ENCODE measurements around the gene ASGR1.

The ASGR1 gene

DNA sequence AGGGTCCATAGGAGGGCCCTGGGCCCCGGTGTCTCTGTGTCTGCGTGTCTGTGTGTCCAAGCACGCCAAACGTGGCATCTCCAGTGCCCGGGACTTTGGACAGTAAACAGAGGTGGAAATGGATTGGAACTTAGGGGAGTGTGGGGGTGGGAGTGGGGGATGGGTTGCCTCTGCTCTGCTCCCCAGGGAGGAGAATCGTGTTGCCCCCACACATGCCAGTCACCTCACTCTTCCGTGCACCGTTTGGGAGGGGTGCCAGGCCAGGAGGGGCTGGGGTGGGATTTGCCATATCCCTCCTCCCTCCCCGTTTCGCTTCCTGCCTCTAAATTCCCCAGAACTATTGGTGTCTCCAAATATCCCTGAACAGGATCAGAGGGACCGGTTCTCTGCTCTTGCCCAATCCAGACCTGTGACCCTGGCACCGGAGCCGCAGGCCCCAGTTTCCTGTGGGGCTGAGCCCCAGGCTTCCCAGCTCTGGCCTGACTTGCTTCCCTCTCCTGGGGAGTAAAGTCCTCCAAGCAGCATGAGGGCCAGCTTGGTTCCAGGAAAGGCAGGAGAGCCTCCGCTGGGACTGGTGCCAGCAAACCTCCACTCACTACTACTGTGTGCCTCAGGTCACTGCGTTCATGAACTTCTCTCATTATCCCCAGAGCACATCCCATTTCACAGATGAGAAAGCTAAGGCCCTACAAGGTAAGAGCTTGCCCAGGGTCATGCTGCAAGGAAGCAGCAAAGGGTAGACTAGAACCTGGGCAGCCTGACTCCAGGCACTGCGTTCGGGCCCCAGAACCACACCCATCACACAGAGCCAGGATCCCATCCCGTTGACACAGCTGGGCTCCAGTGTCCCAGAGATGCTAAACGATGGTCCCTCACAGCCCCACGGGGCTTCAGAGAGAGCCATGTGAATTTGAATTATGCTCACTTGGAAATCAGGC, at the start of gene ASGR1:
TSS of gene ASGR1 (minus strand) at position 54 of the 938 bp plus-strand sequence. CDS start 807 bp downstream, outside the sequence.
- no peak within 1 kb of the TSS for H3K27ac ChIP-seq (ENCODE audit: low read length)
- peaks cover 3% of the 10 kb centered on the region for H3K4me1 ChIP-seq (ENCODE audit: control insufficient read depth, low read depth, low read length)
- H3K9ac ChIP-seq (ENCODE audit: low read length) = no peak within 1 kb of the TSS
- H3K36me3 ChIP-seq (ENCODE audit: control insufficient read depth, low read depth, low read length) = no peaks in the 10 kb centered on the region
- H3K9me3 ChIP-seq (ENCODE audit: control insufficient read depth, low read depth, low read length) = no peaks in the 10 kb centered on the region
- H3K27me3 ChIP-seq (ENCODE audit: control insufficient read depth, insufficient read depth, low read length) = peaks cover 22% of the 10 kb centered on the region
- peak within 1 kb of the TSS; percentile 79 for H3K4me3 ChIP-seq (ENCODE audit: low read length)

GRCh38 chr17:7228920-7229319, 49.8 kb upstream of the ASGR1 start:
- H3K4me1 ChIP-seq (ENCODE audit: control insufficient read depth, low read depth, low read length) = no peaks in the 10 kb centered on the region
- H3K9me3 ChIP-seq (ENCODE audit: control insufficient read depth, low read depth, low read length) = no peaks in the 10 kb centered on the region
- H3K4me3 ChIP-seq (ENCODE audit: low read length) = no peak overlapping the region
- H3K27me3 ChIP-seq (ENCODE audit: control insufficient read depth, insufficient read depth, low read length) = no peaks in the 10 kb centered on the region
- no peak overlapping the region for H3K9ac ChIP-seq (ENCODE audit: low read length)
- no peak overlapping the region for H3K27ac ChIP-seq (ENCODE audit: low read length)
- H3K36me3 ChIP-seq (ENCODE audit: control insufficient read depth, low read depth, low read length) = peaks cover 55% of the 10 kb centered on the region

- H3K4me3 ChIP-seq (ENCODE audit: low read length) = no peak overlapping the region
- H3K9me3 ChIP-seq (ENCODE audit: control insufficient read depth, low read depth, low read length) = no peaks in the 10 kb centered on the region
- no peak overlapping the region for H3K27ac ChIP-seq (ENCODE audit: low read length)
- H3K36me3 ChIP-seq (ENCODE audit: control insufficient read depth, low read depth, low read length) = peaks cover 74% of the 10 kb centered on the region
- H3K27me3 ChIP-seq (ENCODE audit: control insufficient read depth, insufficient read depth, low read length) = no peaks in the 10 kb centered on the region
- no peaks in the 10 kb centered on the region for H3K4me1 ChIP-seq (ENCODE audit: control insufficient read depth, low read depth, low read length)
- H3K9ac ChIP-seq (ENCODE audit: low read length) = no peak overlapping the region
These were observed 47.8 kb upstream of the ASGR1 start for GRCh38 chr17:7226721-7227710.

- H3K4me3 ChIP-seq (ENCODE audit: low read length) = no peak overlapping the region
- no peak overlapping the region for H3K9ac ChIP-seq (ENCODE audit: low read length)
- H3K27me3 ChIP-seq (ENCODE audit: control insufficient read depth, insufficient read depth, low read length) = no peaks in the 10 kb centered on the region
- peaks cover 74% of the 10 kb centered on the region for H3K36me3 ChIP-seq (ENCODE audit: control insufficient read depth, low read depth, low read length)
- H3K4me1 ChIP-seq (ENCODE audit: control insufficient read depth, low read depth, low read length) = no peaks in the 10 kb centered on the region
- no peak overlapping the region for H3K27ac ChIP-seq (ENCODE audit: low read length)
- H3K9me3 ChIP-seq (ENCODE audit: control insufficient read depth, low read depth, low read length) = no peaks in the 10 kb centered on the region
These were observed 46.7 kb upstream of the ASGR1 start for GRCh38 chr17:7225711-7226331.

DNA sequence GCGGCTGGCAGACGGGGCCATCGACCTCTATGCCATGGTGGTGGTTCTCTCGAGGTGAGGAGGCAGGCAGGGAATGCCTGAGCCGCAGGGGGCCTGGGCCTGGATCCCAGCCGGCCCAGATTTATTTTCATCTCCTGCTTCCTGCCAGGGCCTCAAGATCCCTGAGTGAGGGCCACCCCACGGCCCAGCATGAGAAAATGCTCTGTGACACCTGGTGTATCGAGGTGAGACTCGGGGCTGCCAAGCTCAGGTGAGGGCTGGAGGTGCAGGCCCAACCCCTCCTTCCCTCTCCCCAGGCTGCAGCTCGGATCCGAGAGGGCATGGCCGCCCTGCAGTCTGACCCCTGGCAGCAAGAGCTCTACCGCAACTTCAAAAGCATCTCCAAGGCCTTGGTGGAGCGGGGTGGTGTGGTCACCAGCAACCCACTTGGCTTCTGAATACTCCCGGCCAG, 45.5 kb upstream of the ASGR1 start:
- Histone ChIP-seq H3K9ac (ENCODE audit: low read length) (no peak overlapping the region), H3K27ac (ENCODE audit: low read length) (no peak overlapping the region), H3K4me1 (ENCODE audit: control insufficient read depth, low read depth, low read length) (peaks cover 5% of the 10 kb centered on the region), H3K27me3 (ENCODE audit: control insufficient read depth, insufficient read depth, low read length) (no peaks in the 10 kb centered on the region), H3K9me3 (ENCODE audit: control insufficient read depth, low read depth, low read length) (no peaks in the 10 kb centered on the region), H3K36me3 (ENCODE audit: control insufficient read depth, low read depth, low read length) (peaks cover 68% of the 10 kb centered on the region), H3K4me3 (ENCODE audit: low read length) (no peak overlapping the region)

- Histone ChIP-seq H3K27ac (ENCODE audit: low read length) (no peak overlapping the region), H3K27me3 (ENCODE audit: control insufficient read depth, insufficient read depth, low read length) (no peaks in the 10 kb centered on the region), H3K9me3 (ENCODE audit: control insufficient read depth, low read depth, low read length) (no peaks in the 10 kb centered on the region), H3K4me3 (ENCODE audit: low read length) (no peak overlapping the region), H3K9ac (ENCODE audit: low read length) (no peak overlapping the region), H3K4me1 (ENCODE audit: control insufficient read depth, low read depth, low read length) (peaks cover 9% of the 10 kb centered on the region), H3K36me3 (ENCODE audit: control insufficient read depth, low read depth, low read length) (peaks cover 62% of the 10 kb centered on the region)
These were observed 44.9 kb upstream of the ASGR1 start for GRCh38 chr17:7224110-7224509.

DNA sequence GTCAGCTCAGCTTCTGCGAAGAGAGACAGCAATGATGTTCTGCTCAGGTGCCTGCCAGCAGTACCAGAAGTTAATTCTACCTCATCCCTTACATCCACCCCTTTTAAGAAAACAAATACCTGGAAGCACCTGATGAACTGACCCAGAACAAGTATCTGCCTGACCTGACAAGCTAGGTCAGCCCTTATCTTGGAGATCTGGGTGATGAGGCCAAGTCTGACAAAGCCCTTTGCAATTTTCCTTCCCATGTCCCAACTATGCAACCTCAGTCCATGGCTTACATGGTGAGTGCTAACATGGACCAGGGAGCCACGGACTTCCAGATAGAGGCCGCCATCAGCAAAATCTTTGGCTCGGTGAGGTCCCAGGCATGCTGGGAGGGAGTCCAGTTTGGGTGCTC, 44.2 kb upstream of the ASGR1 start:
- Histone ChIP-seq H3K9me3 (ENCODE audit: control insufficient read depth, low read depth, low read length) (no peaks in the 10 kb centered on the region), H3K4me3 (ENCODE audit: low read length) (no peak overlapping the region), H3K27ac (ENCODE audit: low read length) (no peak overlapping the region), H3K27me3 (ENCODE audit: control insufficient read depth, insufficient read depth, low read length) (no peaks in the 10 kb centered on the region), H3K9ac (ENCODE audit: low read length) (no peak overlapping the region), H3K4me1 (ENCODE audit: control insufficient read depth, low read depth, low read length) (peaks cover 16% of the 10 kb centered on the region), H3K36me3 (ENCODE audit: control insufficient read depth, low read depth, low read length) (peaks cover 55% of the 10 kb centered on the region)

GRCh38 chr17:7222972-7223292, 43.8 kb upstream of the ASGR1 start:
- Histone ChIP-seq H3K4me1 (ENCODE audit: control insufficient read depth, low read depth, low read length) (peaks cover 18% of the 10 kb centered on the region), H3K36me3 (ENCODE audit: control insufficient read depth, low read depth, low read length) (peaks cover 51% of the 10 kb centered on the region), H3K4me3 (ENCODE audit: low read length) (no peak overlapping the region), H3K9me3 (ENCODE audit: control insufficient read depth, low read depth, low read length) (no peaks in the 10 kb centered on the region), H3K27ac (ENCODE audit: low read length) (no peak overlapping the region), H3K27me3 (ENCODE audit: control insufficient read depth, insufficient read depth, low read length) (no peaks in the 10 kb centered on the region), H3K9ac (ENCODE audit: low read length) (no peak overlapping the region)

DNA sequence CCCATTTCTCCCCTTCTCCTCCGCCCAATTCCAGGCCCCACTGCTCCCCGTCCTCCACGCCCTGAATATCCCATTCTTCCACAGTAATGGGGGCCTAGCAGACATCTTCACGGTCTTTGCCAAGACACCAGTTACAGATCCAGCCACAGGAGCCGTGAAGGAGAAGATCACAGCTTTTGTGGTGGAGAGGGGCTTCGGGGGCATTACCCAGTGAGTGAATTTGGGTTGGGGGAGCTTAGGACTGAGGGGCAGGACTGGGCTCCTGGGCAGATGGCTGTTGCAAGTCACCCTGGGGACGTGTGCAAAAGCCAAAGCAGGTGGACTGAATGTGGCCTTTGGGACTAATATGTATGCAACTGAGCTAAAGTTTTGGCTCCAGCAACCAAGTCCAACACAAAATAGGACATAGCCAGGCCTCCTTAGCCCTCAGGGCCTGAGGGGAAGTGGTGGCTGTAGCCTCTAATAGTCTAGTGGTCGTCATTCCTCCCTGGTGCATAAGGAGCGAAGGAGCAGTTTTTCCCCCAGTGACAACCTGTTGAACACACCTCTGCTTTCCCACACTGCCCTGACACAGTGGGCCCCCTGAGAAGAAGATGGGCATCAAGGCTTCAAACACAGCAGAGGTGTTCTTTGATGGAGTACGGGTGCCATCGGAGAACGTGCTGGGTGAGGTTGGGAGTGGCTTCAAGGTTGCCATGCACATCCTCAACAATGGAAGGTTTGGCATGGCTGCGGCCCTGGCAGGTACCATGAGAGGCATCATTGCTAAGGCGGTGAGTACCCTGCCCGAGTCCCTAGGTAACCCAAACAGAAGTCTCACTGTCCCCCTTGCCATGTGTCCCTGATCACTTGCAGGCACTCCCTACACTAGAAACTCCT, 43.2 kb upstream of the ASGR1 start:
- Histone ChIP-seq H3K27ac (ENCODE audit: low read length) (no peak overlapping the region), H3K9ac (ENCODE audit: low read length) (no peak overlapping the region), H3K4me3 (ENCODE audit: low read length) (no peak overlapping the region), H3K9me3 (ENCODE audit: control insufficient read depth, low read depth, low read length) (no peaks in the 10 kb centered on the region), H3K4me1 (ENCODE audit: control insufficient read depth, low read depth, low read length) (peaks cover 22% of the 10 kb centered on the region), H3K36me3 (ENCODE audit: control insufficient read depth, low read depth, low read length) (peaks cover 49% of the 10 kb centered on the region), H3K27me3 (ENCODE audit: control insufficient read depth, insufficient read depth, low read length) (no peaks in the 10 kb centered on the region)

- no peak overlapping the region for H3K9ac ChIP-seq (ENCODE audit: low read length)
- no peaks in the 10 kb centered on the region for H3K9me3 ChIP-seq (ENCODE audit: control insufficient read depth, low read depth, low read length)
- peak overlapping the region; percentile 92 for H3K4me3 ChIP-seq (ENCODE audit: low read length)
- peaks cover 41% of the 10 kb centered on the region for H3K36me3 ChIP-seq (ENCODE audit: control insufficient read depth, low read depth, low read length)
- no peak overlapping the region for H3K27ac ChIP-seq (ENCODE audit: low read length)
- peaks cover 27% of the 10 kb centered on the region for H3K4me1 ChIP-seq (ENCODE audit: control insufficient read depth, low read depth, low read length)
- no peaks in the 10 kb centered on the region for H3K27me3 ChIP-seq (ENCODE audit: control insufficient read depth, insufficient read depth, low read length)
These were observed 42.3 kb upstream of the ASGR1 start for GRCh38 chr17:7221278-7222092.

All from iPS-18a (cell line).